Measurements from ENCODE around the gene NADK2. TPM values are rescaled to one million over a fixed set of nuclear protein-coding genes. Genes with fewer than 3 reads are reported as not detected.

Gene NADK2
- total RNA-seq, 1 donor from 2014 or later: 24.2 TPM

DNA sequence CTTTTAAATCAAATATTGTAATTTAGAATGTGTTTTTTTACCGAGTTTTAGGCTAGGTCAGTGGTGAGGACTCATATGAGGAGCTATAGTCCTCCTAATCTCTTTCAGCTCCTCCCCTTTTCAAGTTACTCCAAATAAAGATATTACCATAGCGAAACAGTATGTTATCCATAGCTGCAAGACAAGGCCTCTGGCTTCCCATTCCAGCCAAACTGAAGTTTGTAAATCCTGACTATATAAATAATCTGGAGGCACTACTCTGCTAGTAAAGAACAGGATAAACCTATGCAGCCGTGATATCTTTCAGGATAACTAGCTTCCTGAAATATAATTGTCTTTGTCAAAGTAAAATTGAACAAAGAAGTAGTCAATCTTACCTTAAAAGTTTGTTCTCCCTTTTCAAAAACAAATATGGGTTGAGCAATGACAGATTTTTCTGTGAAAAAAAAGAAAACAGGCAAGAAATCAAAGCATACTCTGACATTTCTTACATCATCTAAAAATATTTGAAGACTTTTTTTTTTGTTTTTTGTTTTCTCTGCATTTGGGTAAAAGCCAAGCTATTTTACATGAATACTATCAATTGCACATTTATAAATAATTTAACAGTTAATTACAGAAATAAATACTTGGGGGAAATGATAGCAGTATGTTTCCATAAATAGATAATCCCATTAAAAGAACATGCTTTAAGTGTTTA lies 29.3 kb upstream of the NADK2 start:
- no peaks in the 10 kb centered on the region for H3K9me3 Mint-ChIP-seq (ENCODE audit: unreplicated experiment)
- TF ChIP-seq, protein P1, sequence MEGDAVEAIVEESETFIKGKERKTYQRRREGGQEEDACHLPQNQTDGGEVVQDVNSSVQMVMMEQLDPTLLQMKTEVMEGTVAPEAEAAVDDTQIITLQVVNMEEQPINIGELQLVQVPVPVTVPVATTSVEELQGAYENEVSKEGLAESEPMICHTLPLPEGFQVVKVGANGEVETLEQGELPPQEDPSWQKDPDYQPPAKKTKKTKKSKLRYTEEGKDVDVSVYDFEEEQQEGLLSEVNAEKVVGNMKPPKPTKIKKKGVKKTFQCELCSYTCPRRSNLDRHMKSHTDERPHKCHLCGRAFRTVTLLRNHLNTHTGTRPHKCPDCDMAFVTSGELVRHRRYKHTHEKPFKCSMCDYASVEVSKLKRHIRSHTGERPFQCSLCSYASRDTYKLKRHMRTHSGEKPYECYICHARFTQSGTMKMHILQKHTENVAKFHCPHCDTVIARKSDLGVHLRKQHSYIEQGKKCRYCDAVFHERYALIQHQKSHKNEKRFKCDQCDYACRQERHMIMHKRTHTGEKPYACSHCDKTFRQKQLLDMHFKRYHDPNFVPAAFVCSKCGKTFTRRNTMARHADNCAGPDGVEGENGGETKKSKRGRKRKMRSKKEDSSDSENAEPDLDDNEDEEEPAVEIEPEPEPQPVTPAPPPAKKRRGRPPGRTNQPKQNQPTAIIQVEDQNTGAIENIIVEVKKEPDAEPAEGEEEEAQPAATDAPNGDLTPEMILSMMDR (IDR thresholded peaks at IDR 0.05; ENCODE audit: partially characterized antibody, unreplicated experiment): no peak
- no peaks in the 10 kb centered on the region for H3K36me3 Mint-ChIP-seq (ENCODE audit: unreplicated experiment)
- no peaks in the 10 kb centered on the region for H3K4me1 Mint-ChIP-seq (ENCODE audit: low read depth, unreplicated experiment)
- H3K27ac Mint-ChIP-seq (ENCODE audit: unreplicated experiment): no peak overlapping the region
- H3K27me3 Mint-ChIP-seq (ENCODE audit: unreplicated experiment): no peaks in the 10 kb centered on the region
- H3K4me3 Mint-ChIP-seq (ENCODE audit: unreplicated experiment): no peak overlapping the region
- DNase-seq: no peak

DNA sequence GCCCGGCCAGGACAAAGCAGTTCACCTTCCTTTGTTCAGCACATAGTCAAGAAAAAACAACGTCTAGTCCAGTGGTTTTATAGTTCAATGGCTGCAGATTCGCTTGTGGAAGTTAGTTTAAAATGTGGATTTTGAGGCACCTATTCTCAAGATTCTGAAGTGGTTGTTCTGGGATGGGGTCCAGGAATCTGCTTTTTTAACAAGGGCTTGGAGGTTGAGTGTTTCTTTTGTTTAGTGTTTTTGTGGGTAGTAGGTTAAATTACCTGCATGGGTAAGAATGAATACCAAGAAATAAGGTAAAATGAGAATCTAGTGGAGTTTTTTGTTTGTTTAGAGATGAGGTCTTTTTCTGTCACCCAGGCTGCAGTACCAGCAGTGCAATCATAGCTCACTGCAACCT lies 28.4 kb upstream of the NADK2 start:
- no peak overlapping the region for H3K27ac Mint-ChIP-seq (ENCODE audit: unreplicated experiment)
- no peak for DNase-seq
- H3K4me3 Mint-ChIP-seq (ENCODE audit: unreplicated experiment): no peak overlapping the region
- no peaks in the 10 kb centered on the region for H3K27me3 Mint-ChIP-seq (ENCODE audit: unreplicated experiment)
- H3K4me1 Mint-ChIP-seq (ENCODE audit: low read depth, unreplicated experiment): no peaks in the 10 kb centered on the region
- H3K9me3 Mint-ChIP-seq (ENCODE audit: unreplicated experiment): no peaks in the 10 kb centered on the region
- H3K36me3 Mint-ChIP-seq (ENCODE audit: unreplicated experiment): no peaks in the 10 kb centered on the region
- TF ChIP-seq, protein P1 (IDR thresholded peaks at IDR 0.05; ENCODE audit: partially characterized antibody, unreplicated experiment): no peak

DNA sequence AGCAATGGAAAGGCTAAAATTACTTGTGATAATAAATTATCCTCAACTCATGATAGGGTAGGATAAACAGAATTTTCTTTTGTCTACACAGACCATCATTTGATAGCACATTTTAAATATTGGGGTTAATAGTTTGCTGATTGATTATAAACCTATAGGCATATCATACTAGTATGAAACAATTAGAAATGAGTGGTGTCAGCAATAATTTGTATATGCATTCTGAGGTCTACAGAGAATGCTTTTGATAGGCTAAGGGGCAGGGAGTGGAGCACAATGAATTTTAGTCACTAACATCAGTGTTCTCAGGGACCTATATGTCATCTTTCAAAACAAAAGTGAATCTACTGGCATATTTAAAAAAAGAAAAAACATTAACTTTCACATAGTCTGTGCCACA lies 27.8 kb upstream of the NADK2 start:
- H3K4me1 Mint-ChIP-seq (ENCODE audit: low read depth, unreplicated experiment): no peaks in the 10 kb centered on the region
- H3K36me3 Mint-ChIP-seq (ENCODE audit: unreplicated experiment): no peaks in the 10 kb centered on the region
- no peaks in the 10 kb centered on the region for H3K27me3 Mint-ChIP-seq (ENCODE audit: unreplicated experiment)
- H3K9me3 Mint-ChIP-seq (ENCODE audit: unreplicated experiment): no peaks in the 10 kb centered on the region
- DNase-seq: no peak
- TF ChIP-seq, protein P1 (IDR thresholded peaks at IDR 0.05; ENCODE audit: partially characterized antibody, unreplicated experiment): no peak
- no peak overlapping the region for H3K27ac Mint-ChIP-seq (ENCODE audit: unreplicated experiment)
- H3K4me3 Mint-ChIP-seq (ENCODE audit: unreplicated experiment): no peak overlapping the region

DNA sequence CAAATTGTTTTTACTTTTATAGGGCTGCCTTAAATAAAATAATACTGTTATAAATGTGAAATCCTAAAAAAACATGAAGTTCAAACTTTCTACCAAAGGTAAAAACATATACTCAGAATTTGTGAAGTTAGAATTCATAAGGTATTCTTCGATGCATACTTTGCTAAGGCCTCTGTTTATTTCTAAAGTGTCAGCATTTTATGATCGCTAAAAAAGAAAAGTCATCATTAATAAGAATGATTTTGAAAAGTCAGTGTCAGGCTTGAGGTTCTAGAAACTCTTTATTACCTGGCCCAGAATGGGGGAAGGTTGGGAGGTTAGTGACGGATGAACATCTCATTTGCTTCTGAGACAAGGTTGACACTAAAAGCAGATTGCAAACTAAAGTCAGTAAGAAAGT lies 26.2 kb upstream of the NADK2 start:
- no peaks in the 10 kb centered on the region for H3K36me3 Mint-ChIP-seq (ENCODE audit: unreplicated experiment)
- H3K9me3 Mint-ChIP-seq (ENCODE audit: unreplicated experiment): no peaks in the 10 kb centered on the region
- no peak for DNase-seq
- no peak overlapping the region for H3K4me3 Mint-ChIP-seq (ENCODE audit: unreplicated experiment)
- H3K27ac Mint-ChIP-seq (ENCODE audit: unreplicated experiment): no peak overlapping the region
- TF ChIP-seq, protein P1 (IDR thresholded peaks at IDR 0.05; ENCODE audit: partially characterized antibody, unreplicated experiment): no peak
- no peaks in the 10 kb centered on the region for H3K27me3 Mint-ChIP-seq (ENCODE audit: unreplicated experiment)
- no peaks in the 10 kb centered on the region for H3K4me1 Mint-ChIP-seq (ENCODE audit: low read depth, unreplicated experiment)

DNA sequence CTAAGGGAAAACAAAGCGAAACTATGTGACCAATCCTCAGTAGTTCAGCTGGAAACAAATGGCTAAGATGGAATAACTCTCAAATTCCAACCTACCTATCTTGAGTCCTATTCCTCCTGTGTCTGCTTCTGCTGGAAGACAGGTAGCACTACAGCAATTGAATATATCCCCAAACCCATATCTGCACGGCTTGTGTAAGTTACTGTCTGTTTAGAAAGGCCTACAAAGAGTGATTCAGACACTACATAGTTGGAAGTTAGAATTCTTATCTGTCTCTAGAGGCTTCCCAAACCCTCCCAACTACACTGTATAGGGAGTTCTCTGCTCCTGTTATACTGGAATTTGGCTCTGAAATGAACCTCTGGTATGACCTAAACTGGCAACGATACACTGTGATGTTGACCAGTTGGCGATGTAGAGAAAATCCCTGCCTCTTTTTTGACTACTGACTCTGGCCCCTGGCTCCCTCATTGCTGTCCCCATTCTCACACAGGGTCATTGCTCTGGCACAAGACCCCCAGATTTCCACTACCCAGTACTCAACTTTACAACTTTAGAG lies 22.6 kb upstream of the NADK2 start:
- no peaks in the 10 kb centered on the region for H3K36me3 Mint-ChIP-seq (ENCODE audit: unreplicated experiment)
- no peak for DNase-seq
- H3K4me1 Mint-ChIP-seq (ENCODE audit: low read depth, unreplicated experiment): no peaks in the 10 kb centered on the region
- no peak overlapping the region for H3K4me3 Mint-ChIP-seq (ENCODE audit: unreplicated experiment)
- no peaks in the 10 kb centered on the region for H3K27me3 Mint-ChIP-seq (ENCODE audit: unreplicated experiment)
- no peak overlapping the region for H3K27ac Mint-ChIP-seq (ENCODE audit: unreplicated experiment)
- TF ChIP-seq, protein P1 (IDR thresholded peaks at IDR 0.05; ENCODE audit: partially characterized antibody, unreplicated experiment): no peak
- no peaks in the 10 kb centered on the region for H3K9me3 Mint-ChIP-seq (ENCODE audit: unreplicated experiment)
